Endothelial cell of umbilical vein (primary cell): ENCODE measurements around the gene LSM7. TPM values are rescaled to one million over a fixed set of nuclear protein-coding genes. Genes with fewer than 3 reads are reported as not detected.

ENCODE experiments used
- BruUV-seq: library from RNA; stranded (reverse); fragments of 400-500 nt; replicated peaks from 2 replicates; lab custom pipeline; 2021; lab: Mats Ljungman, UMichigan
- CTCF ChIA-PET: fragments of 300-600, 350-600 bp; sonication (Branson Sonifier 250); formaldehyde crosslinking; loops from one replicate; lab custom pipeline; 2021; ENCODE audit warnings: antibody characterized with exemption, inconsistent platforms; lab: Charles Lee
- POLR2A ChIA-PET: fragments of 300-600, 350-600 bp; sonication (Branson Sonifier 250); formaldehyde crosslinking; loops from one replicate; lab custom pipeline; 2021; ENCODE audit warnings: antibody characterized with exemption, inconsistent platforms; lab: Charles Lee
- DNase-seq: peaks from one replicate; pipeline ENCODE4 v3.0.0-alpha.2; 2011; ENCODE audit warnings: low read depth, low spot score
- FAIRE-seq: peaks from 2 replicates; lab custom pipeline; 2011; peaks lifted over from hg19 to GRCh38; lab: Jason Lieb, UNC
- H2AFZ ChIP-seq: 2 replicates; pipeline ENCODE4 v1.6.0; 2012; ENCODE audit warnings: low read depth, low read length, control low read depth, inconsistent platforms
- H3K27ac ChIP-seq: 2 replicates; pipeline ENCODE4 v1.5.1; 2011; ENCODE audit warnings: low read depth, mild to moderate bottlenecking, control low read depth, low read length, moderate library complexity; ENCODE audit not compliant: insufficient read depth
- H3K27me3 ChIP-seq, 2 experiments: 2 replicates each; pipeline versions ENCODE4 v1.6.0 to v1.6.1; 2011; ENCODE audit warnings: low read length in 2 of 2, mixed read lengths in 1 of 2; ENCODE audit not compliant: control insufficient read depth in 2 of 2, insufficient read depth in 2 of 2
- H3K36me3 ChIP-seq, 2 experiments: 2 replicates in 1 of 2; 3 replicates in 1 of 2; pipeline ENCODE4 v1.5.1; 2011; ENCODE audit warnings: low read length in 2 of 2, mild to moderate bottlenecking in 1 of 2, moderate library complexity in 1 of 2; ENCODE audit not compliant: control insufficient read depth in 2 of 2, insufficient read depth in 2 of 2; ENCODE audit errors: extremely low read depth in 1 of 2
- H3K4me1 ChIP-seq: 3 replicates; pipeline ENCODE4 v1.5.1; 2011; ENCODE audit warnings: mild to moderate bottlenecking, low read length; ENCODE audit not compliant: control insufficient read depth, insufficient read depth; ENCODE audit errors: extremely low read depth
- H3K4me2 ChIP-seq: 2 replicates; pipeline ENCODE4 v1.6.1; 2011; ENCODE audit warnings: low read length, control low read depth, mixed read lengths; ENCODE audit not compliant: insufficient read depth
- H3K4me3 ChIP-seq, 3 experiments: fragments of 200-600 bp in 1 of 3; sonication (generic), shearing (Covaris generic) in 1 of 3; replicated peaks in 1 of 3; 2 replicates each; pipeline ENCODE4 v1.5.1; 2011 to 2016; ENCODE audit warnings: control low read depth in 3 of 3, low read length in 3 of 3, mild to moderate bottlenecking in 2 of 3, inconsistent platforms in 1 of 3, low read depth in 1 of 3, moderate library complexity in 1 of 3; ENCODE audit not compliant: insufficient read depth in 1 of 3
- H3K79me2 ChIP-seq: 2 replicates; pipeline ENCODE4 v1.6.0; 2012; ENCODE audit warnings: low read length, inconsistent platforms; ENCODE audit not compliant: control insufficient read depth, insufficient read depth
- H3K9ac ChIP-seq: replicated peaks from 2 replicates; pipeline ENCODE3; 2011; ENCODE audit warnings: low read length, control low read depth; ENCODE audit not compliant: insufficient read depth; ENCODE audit errors: extremely low read depth
- H3K9me1 ChIP-seq: replicated peaks from 3 replicates; pipeline ENCODE4 v1.6.0; 2011; ENCODE audit warnings: mild to moderate bottlenecking, low read length; ENCODE audit not compliant: control insufficient read depth, insufficient read depth; ENCODE audit errors: extremely low read depth
- H3K9me3 ChIP-seq: replicated peaks from 2 replicates; pipeline ENCODE4 v1.5.1; 2012; ENCODE audit warnings: low read length, inconsistent platforms; ENCODE audit not compliant: control insufficient read depth, insufficient read depth
- H4K20me1 ChIP-seq: replicated peaks from 2 replicates; pipeline ENCODE3; 2011; ENCODE audit warnings: mild to moderate bottlenecking, low read length; ENCODE audit not compliant: control insufficient read depth, insufficient read depth; ENCODE audit errors: extremely low read depth
- CTCF ChIP-seq, 2 donors: IDR thresholded peaks; 1 replicate in 1 of 2; 2 replicates in 1 of 2; pipeline ENCODE4 v1.5.1; 2011; ENCODE audit warnings: low read length in 2 of 2, mild to moderate bottlenecking in 2 of 2, moderate library complexity in 2 of 2, control low read depth in 1 of 2, inconsistent platforms in 1 of 2, low read depth in 1 of 2; ENCODE audit not compliant: insufficient read depth in 1 of 2; ENCODE audit errors: extremely low read depth in 1 of 2
- EZH2 ChIP-seq: IDR thresholded peaks from 2 replicates; pipeline ENCODE4 v1.6.1; 2012; ENCODE audit warnings: borderline replicate concordance, low read depth, mild to moderate bottlenecking, moderate library complexity, low read length, inconsistent platforms; ENCODE audit not compliant: severe bottlenecking
- FOS ChIP-seq: IDR thresholded peaks from 2 replicates; pipeline ENCODE4 v1.6.1; 2011; ENCODE audit warnings: mild to moderate bottlenecking, low read length, moderate library complexity, borderline replicate concordance; ENCODE audit not compliant: insufficient read depth
- GATA2 ChIP-seq: IDR thresholded peaks from 2 replicates; pipeline ENCODE4 v1.7.0; 2011; ENCODE audit warnings: low read depth, mild to moderate bottlenecking, moderate library complexity, mixed read lengths, low read length; ENCODE audit not compliant: insufficient read length, insufficient read depth
- JUN ChIP-seq: IDR thresholded peaks from 2 replicates; pipeline ENCODE4 v1.6.1; 2011; ENCODE audit warnings: borderline replicate concordance, low read depth; ENCODE audit not compliant: insufficient read length, insufficient read depth
- MAX ChIP-seq: IDR thresholded peaks from 2 replicates; pipeline ENCODE4 v1.6.1; 2011; ENCODE audit not compliant: insufficient read depth, insufficient read length
- MYC ChIP-seq: IDR thresholded peaks from one replicate; pipeline ENCODE4 v1.6.1; 2011; ENCODE audit warnings: mild to moderate bottlenecking, low read depth, low read length
- POLR2A ChIP-seq: IDR thresholded peaks from 2 replicates; pipeline ENCODE4 v1.6.1; 2012; ENCODE audit warnings: low read depth, mild to moderate bottlenecking, control low read depth, low read length
- POLR2AphosphoS5 ChIP-seq: IDR thresholded peaks from 2 replicates; pipeline ENCODE4 v1.6.1; 2012; ENCODE audit warnings: low read depth, mild to moderate bottlenecking, control low read depth, low read length, moderate library complexity; ENCODE audit not compliant: insufficient read depth
- dilution Hi-C: fragments of 300-500 bp; cut with MboI; formaldehyde crosslinking; loops from one replicate; pipeline ENCODE4 v1.15.0; 2019; ENCODE audit warnings: low sequenced_read_pairs; ENCODE audit not compliant: extremely low pct_ligation_motif_present
- intact Hi-C: fragments of 100-400 bp; cut with micrococcal nuclease; formaldehyde crosslinking; loops from one replicate; pipeline ENCODE4 v1.10.0; 2022
- polyA plus RNA-seq, 4 experiments: library from polyadenylated mRNA; depleted of rRNA in 3 of 4; stranded (reverse) in 3 of 4; unstranded in 1 of 4; fragments of >200 nt; gene quantifications; 2 replicates each; pipeline versions ENCODE4 v1.2.1 to v1.2.3, GENCODE V29; 2011 to 2012; ENCODE audit warnings: missing spikeins in 1 of 4
- total RNA-seq: library from RNA; stranded (reverse); gene quantifications from 2 replicates; pipeline ENCODE4 v1.2.3, GENCODE V29; 2021

Gene LSM7
- total and polyA plus RNA-seq, 2 donors (not counting 3 experiments of a cell fraction or from before 2014, with no cell fraction given): 124 to 673 TPM

- H4K20me1 ChIP-seq: no peaks in the 10 kb centered on the region
- peaks cover 2 to 12% of the 10 kb centered on the region in 2 experiments for H3K36me3 ChIP-seq
- TF ChIP-seq GATA2 (no peak), CTCF (IDR thresholded peaks at IDR 0.05; ENCODE audit: extremely low read depth in 1 of 2, insufficient read depth in 1 of 2, low read depth in 1 of 2, low read length in 2 of 2) (no peak), JUN (no peak), POLR2AphosphoS5 (no peak), EZH2 (no peak), MAX (no peak), FOS (no peak), POLR2A (no peak), MYC (no peak)
- no peak for DNase-seq
- H2AFZ ChIP-seq: no peak overlapping the region
- peaks cover 21% of the 10 kb centered on the region for H3K79me2 ChIP-seq
- peaks cover 0 to 5% of the 10 kb centered on the region in 2 experiments for H3K27me3 ChIP-seq
- dilution Hi-C loops (no loop called here), intact Hi-C loops (no loop called here)
- ChIA-PET CTCF (interaction anchor here (0.8 to 1.5 kb wide), 2 partner anchors 39 to 334 kb away, joined by 3 to 7 read pairs; no protein-coding TSS in a partner anchor), POLR2A (no interaction called here)
- H3K27ac ChIP-seq: no peak overlapping the region
- H3K4me2 ChIP-seq: no peak overlapping the region
- no peak for FAIRE-seq
- no peak overlapping the region for H3K4me3 ChIP-seq
- H3K9me3 ChIP-seq: no peaks in the 10 kb centered on the region
- no peak overlapping the region for H3K9ac ChIP-seq
- no TSS peak for BruUV-seq
- peaks cover 25% of the 10 kb centered on the region for H3K4me1 ChIP-seq
- H3K9me1 ChIP-seq: no peaks in the 10 kb centered on the region
Observed at GRCh38 chr19:2277138-2277537, 51.2 kb downstream of the LSM7 start.
